ENCODE measurements around the gene APOL3.
"Not testable (repeated sequence)": the region's sequence is repeated elsewhere in the genome, so short reads cannot be mapped to it uniquely, and the experiment has no call there.

APOL3 gene

DNA sequence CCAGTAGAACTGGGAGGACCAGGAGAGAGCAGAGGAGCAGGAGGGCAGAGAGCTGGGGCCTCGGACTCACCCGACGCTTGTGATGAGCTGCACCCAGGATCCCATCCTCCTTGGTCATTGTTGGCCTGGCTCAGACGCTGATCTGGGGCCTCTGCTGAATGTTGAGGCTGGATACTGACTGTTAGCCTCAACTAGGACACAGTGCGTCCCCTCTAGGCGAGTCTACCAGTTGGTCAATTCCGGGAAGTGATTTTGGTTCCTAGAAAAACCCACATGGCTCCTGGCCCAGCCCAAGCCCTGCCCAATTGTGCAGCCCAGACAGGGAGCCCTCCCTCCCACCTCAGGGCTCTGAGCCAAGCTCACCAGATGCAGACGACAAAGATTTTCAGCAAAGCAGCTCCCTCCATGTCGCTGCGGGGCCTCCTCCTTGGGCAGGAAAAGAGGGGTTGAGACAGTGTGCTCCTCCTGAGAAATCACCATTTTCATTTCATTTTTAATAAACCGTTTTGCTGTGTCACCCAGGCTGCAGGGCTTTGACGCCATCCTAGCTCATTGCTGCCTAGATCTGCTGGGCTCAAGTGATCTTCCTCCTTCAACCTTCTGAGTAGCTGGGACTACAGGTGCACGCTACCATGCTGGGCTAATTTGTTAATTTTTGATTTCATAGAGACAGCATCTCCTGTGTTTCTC, 41.2 kb upstream of the APOL3 start, which contains the start of gene APOL4:
Gene APOL4, minus strand, starts transcription at position 180 of the 690 bp plus-strand sequence. Its CDS starts 75 bp downstream, at position 105.
- Histone ChIP-seq H3K9me3 (ENCODE audit: low read length) (no peaks in the 10 kb centered on the region), H3K27ac (ENCODE audit: low read depth, low read length) (peak within 1 kb of the TSS; percentile 34), H3K27me3 (ENCODE audit: control insufficient read depth in 1 of 2, insufficient read depth in 2 of 2, low read length in 2 of 2) (no peaks in the 10 kb centered on the region), H3K4me3 (ENCODE audit: low read depth in 1 of 2, low read length in 2 of 2) (peak within 1 kb of the TSS in 1 of 2 donors; percentile 33), H3K36me3 (ENCODE audit: insufficient read depth, low read length) (no peaks in the 10 kb centered on the region), H3K9ac (ENCODE audit: low read length) (no peak within 1 kb of the TSS), H3K4me1 (ENCODE audit: insufficient read depth, low read length) (peaks cover 25% of the 10 kb centered on the region)

- Histone ChIP-seq H3K27ac (ENCODE audit: low read depth, low read length) (peak overlapping the region; percentile 34), H3K4me3 (ENCODE audit: low read depth in 1 of 2, low read length in 2 of 2) (peak overlapping the region in 1 of 2 donors; percentile 33), H3K4me1 (ENCODE audit: insufficient read depth, low read length) (peaks cover 27% of the 10 kb centered on the region)
- H3K9me3 ChIP-seq (ENCODE audit: low read length); H3K27me3 ChIP-seq (ENCODE audit: control insufficient read depth in 1 of 2, insufficient read depth in 2 of 2, low read length in 2 of 2); H3K36me3 ChIP-seq (ENCODE audit: insufficient read depth, low read length); H3K9ac ChIP-seq (ENCODE audit: low read length): not testable (repeated sequence)
Measured at GRCh38 chr22:36201025-36201424, 40.5 kb upstream of the APOL3 start.

DNA sequence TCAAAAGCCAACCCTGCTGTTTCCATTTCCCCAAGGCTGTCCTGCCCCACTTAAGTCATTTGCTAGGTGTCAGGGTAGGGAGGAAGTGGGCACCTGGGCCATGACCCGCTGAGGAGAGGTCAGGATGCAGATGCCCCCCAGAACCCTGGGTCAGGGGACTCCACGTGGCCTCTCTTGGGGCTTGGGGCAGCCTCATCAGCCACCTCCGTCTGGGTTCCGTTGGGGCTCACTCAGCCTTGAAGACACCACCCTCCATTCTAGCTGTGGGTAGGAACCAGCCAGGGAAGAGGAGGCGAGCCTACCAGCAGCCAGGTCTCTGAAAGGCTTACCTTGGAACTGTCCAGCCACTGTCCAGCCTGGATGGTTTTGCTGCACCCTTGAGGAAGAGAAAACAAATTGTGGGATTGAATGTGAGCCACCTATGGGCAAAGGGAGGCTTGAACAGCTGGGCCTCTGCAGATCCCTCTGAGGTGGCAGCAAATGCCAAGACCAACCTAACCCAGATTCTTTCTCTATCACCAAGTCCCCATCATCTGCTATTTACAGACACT, 38.5 kb upstream of the APOL3 start:
- Histone ChIP-seq H3K9me3 (ENCODE audit: low read length) (no peaks in the 10 kb centered on the region), H3K27me3 (ENCODE audit: control insufficient read depth in 1 of 2, insufficient read depth in 2 of 2, low read length in 2 of 2) (no peaks in the 10 kb centered on the region), H3K9ac (ENCODE audit: low read length) (no peak overlapping the region), H3K27ac (ENCODE audit: low read depth, low read length) (no peak overlapping the region), H3K36me3 (ENCODE audit: insufficient read depth, low read length) (no peaks in the 10 kb centered on the region), H3K4me3 (ENCODE audit: low read depth in 1 of 2, low read length in 2 of 2) (no peak overlapping the region), H3K4me1 (ENCODE audit: insufficient read depth, low read length) (peaks cover 37% of the 10 kb centered on the region)

DNA sequence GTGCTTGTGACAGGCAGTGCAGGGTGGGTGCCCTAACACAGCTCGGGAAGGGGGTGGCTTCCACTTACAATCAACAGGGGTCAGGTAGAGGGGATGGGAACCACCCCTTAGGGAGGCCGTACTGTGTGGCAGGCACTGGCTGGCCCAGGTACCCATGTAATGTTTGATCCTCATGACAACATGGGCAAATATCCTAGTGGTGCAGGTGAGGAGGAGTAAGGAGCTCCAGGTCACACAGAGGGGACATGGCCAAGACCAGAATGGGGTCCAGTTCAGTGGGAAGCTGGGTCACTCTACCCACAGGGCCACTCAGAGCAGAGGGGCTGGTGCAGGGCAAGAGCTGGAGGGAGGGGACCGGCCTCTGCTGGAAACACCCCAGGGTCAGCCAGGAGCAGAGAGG, 38.0 kb upstream of the APOL3 start:
- Histone ChIP-seq H3K36me3 (ENCODE audit: insufficient read depth, low read length) (no peaks in the 10 kb centered on the region), H3K9ac (ENCODE audit: low read length) (no peak overlapping the region), H3K4me3 (ENCODE audit: low read depth in 1 of 2, low read length in 2 of 2) (no peak overlapping the region), H3K9me3 (ENCODE audit: low read length) (no peaks in the 10 kb centered on the region), H3K27me3 (ENCODE audit: control insufficient read depth in 1 of 2, insufficient read depth in 2 of 2, low read length in 2 of 2) (no peaks in the 10 kb centered on the region), H3K4me1 (ENCODE audit: insufficient read depth, low read length) (peaks cover 37% of the 10 kb centered on the region), H3K27ac (ENCODE audit: low read depth, low read length) (no peak overlapping the region)

DNA sequence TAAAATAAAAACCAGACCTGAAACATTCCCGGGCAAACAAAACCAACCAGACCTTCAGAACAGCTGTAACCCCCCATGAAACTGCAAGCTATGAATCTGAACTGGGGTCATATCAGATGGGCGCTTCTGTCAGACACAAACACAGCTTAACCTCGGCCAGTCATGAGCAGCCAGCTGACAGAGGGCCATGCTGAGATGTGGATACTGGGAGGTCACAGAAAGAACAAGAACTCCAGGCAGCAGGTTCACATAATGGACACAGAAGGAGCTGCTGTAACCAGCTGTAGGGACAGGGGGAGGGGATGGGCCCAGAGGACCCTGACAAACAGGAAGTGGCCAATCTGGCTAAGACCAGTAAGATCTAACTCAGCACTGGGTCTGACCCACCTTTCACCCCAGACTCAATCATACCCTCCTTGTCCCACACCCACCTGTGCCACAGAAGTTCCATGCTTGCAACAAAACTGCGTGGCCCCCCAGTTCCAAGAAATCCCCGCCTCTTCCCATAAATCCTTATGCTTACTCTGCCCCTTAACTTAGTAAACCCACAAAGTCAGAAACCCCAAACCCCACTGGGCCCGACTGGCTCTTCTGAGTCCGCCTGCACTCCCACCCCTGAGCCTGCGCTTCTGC, 37.1 kb upstream of the APOL3 start:
- Histone ChIP-seq H3K27ac (ENCODE audit: low read depth, low read length) (no peak overlapping the region), H3K4me1 (ENCODE audit: insufficient read depth, low read length) (peaks cover 37% of the 10 kb centered on the region), H3K9me3 (ENCODE audit: low read length) (no peaks in the 10 kb centered on the region), H3K4me3 (ENCODE audit: low read depth in 1 of 2, low read length in 2 of 2) (no peak overlapping the region), H3K9ac (ENCODE audit: low read length) (no peak overlapping the region), H3K27me3 (ENCODE audit: control insufficient read depth in 1 of 2, insufficient read depth in 2 of 2, low read length in 2 of 2) (no peaks in the 10 kb centered on the region), H3K36me3 (ENCODE audit: insufficient read depth, low read length) (no peaks in the 10 kb centered on the region)

DNA sequence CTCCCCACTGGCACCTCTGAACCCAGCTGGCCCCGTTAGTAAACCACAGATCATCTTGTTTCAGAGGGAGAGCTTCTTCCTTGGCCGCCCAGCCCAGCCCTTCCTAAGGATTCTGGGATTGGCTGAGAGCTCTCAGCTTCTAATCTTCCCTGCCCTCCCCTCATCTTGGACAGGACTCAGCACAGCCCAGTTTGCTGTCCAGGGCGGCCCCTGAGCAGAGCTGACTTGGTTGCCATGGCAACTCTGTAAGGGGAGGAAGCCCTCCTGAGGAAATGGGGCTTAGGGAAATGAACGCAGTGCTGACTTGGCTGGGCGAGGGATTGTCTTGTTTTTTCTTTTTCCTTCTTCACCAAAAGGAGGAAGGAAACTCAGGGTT, 36.5 kb upstream of the APOL3 start:
- Histone ChIP-seq H3K27me3 (ENCODE audit: control insufficient read depth in 1 of 2, insufficient read depth in 2 of 2, low read length in 2 of 2) (no peaks in the 10 kb centered on the region), H3K4me1 (ENCODE audit: insufficient read depth, low read length) (peaks cover 35% of the 10 kb centered on the region), H3K9ac (ENCODE audit: low read length) (no peak overlapping the region), H3K9me3 (ENCODE audit: low read length) (no peaks in the 10 kb centered on the region), H3K27ac (ENCODE audit: low read depth, low read length) (no peak overlapping the region), H3K4me3 (ENCODE audit: low read depth in 1 of 2, low read length in 2 of 2) (no peak overlapping the region), H3K36me3 (ENCODE audit: insufficient read depth, low read length) (no peaks in the 10 kb centered on the region)

DNA sequence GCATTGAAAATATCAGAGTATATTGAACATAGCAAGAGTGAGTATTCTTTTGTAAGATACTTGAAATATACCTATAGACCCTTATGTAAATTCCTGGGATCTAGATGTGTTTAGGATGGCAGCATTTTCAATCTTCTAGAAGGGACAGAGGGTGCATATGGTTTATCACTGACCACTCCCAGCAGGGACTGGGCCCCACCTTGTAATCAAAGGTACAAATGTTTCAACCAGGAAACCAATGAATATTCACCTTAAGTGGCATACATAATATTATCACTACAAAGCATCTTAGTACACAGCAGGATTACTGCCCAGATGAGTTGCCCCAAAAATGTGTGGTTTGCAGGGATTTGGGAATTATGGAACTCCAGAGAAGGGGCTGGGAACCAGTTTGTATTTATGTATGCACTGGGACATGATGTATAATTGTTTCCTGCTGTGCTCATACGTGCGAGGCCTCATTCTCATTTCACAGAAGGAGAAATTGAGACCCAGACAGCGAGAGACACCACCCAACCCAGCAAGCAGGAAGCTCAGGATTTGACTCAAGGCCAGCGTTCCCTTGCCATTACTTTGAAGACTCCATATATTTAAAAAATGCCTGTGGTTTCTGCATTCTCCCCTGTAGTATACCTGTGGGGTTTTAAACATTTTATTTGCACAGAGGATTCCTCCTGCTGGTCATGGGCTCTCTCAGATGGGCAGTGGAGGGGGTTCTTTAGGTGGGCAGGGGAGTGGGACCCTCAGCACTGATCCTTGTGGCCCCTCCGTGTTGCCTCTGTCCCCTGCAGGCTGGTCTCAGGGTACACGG, 35.9 kb upstream of the APOL3 start:
- H3K4me1 ChIP-seq (ENCODE audit: insufficient read depth, low read length): peaks cover 33% of the 10 kb centered on the region
- no peaks in the 10 kb centered on the region for H3K27me3 ChIP-seq (ENCODE audit: control insufficient read depth in 1 of 2, insufficient read depth in 2 of 2, low read length in 2 of 2)
- no peaks in the 10 kb centered on the region for H3K9me3 ChIP-seq (ENCODE audit: low read length)
- H3K9ac ChIP-seq (ENCODE audit: low read length): no peak overlapping the region
- H3K27ac ChIP-seq (ENCODE audit: low read depth, low read length): no peak overlapping the region
- no peaks in the 10 kb centered on the region for H3K36me3 ChIP-seq (ENCODE audit: insufficient read depth, low read length)
- no peak overlapping the region for H3K4me3 ChIP-seq (ENCODE audit: low read depth in 1 of 2, low read length in 2 of 2)

GRCh38 chr22:36194971-36195370, 34.4 kb upstream of the APOL3 start:
- H3K27ac ChIP-seq (ENCODE audit: low read depth, low read length): no peak overlapping the region
- no peaks in the 10 kb centered on the region for H3K9me3 ChIP-seq (ENCODE audit: low read length)
- peaks cover 35% of the 10 kb centered on the region for H3K4me1 ChIP-seq (ENCODE audit: insufficient read depth, low read length)
- no peak overlapping the region for H3K4me3 ChIP-seq (ENCODE audit: low read depth in 1 of 2, low read length in 2 of 2)
- H3K36me3 ChIP-seq (ENCODE audit: insufficient read depth, low read length): no peaks in the 10 kb centered on the region
- no peaks in the 10 kb centered on the region for H3K27me3 ChIP-seq (ENCODE audit: control insufficient read depth in 1 of 2, insufficient read depth in 2 of 2, low read length in 2 of 2)
- no peak overlapping the region for H3K9ac ChIP-seq (ENCODE audit: low read length)

GRCh38 chr22:36194385-36194784, 33.8 kb upstream of the APOL3 start:
- no peak overlapping the region for H3K27ac ChIP-seq (ENCODE audit: low read depth, low read length)

DNA sequence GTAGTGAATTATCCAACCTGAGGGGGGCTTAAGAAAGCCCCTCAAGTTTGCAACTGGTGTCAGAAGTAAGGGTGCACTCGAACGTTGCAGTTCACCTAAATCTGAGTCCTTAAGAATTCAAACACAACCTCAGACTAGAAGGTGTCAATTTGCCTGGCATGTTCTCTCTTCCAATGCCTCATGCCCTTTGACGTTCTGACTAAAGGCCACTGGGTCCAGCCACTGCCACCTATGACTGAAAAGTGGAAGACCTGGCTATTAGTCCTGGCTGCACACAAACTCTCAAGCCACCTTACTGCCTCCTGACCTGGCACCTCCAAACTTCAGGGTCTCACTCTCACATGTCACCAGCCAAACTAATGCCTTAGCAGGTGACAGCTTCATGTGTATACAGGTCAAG, 33.0 kb upstream of the APOL3 start:
- H3K9me3 ChIP-seq (ENCODE audit: low read length): no peaks in the 10 kb centered on the region
- no peak overlapping the region for H3K27ac ChIP-seq (ENCODE audit: low read depth, low read length)
- no peak overlapping the region for H3K9ac ChIP-seq (ENCODE audit: low read length)
- H3K27me3 ChIP-seq (ENCODE audit: control insufficient read depth in 1 of 2, insufficient read depth in 2 of 2, low read length in 2 of 2): no peaks in the 10 kb centered on the region
- H3K36me3 ChIP-seq (ENCODE audit: insufficient read depth, low read length): no peaks in the 10 kb centered on the region
- peaks cover 35% of the 10 kb centered on the region for H3K4me1 ChIP-seq (ENCODE audit: insufficient read depth, low read length)
- no peak overlapping the region for H3K4me3 ChIP-seq (ENCODE audit: low read depth in 1 of 2, low read length in 2 of 2)

More at GRCh38 chr22:36194385-36194784, 33.8 kb upstream of the APOL3 start:
- Histone ChIP-seq H3K9me3 (ENCODE audit: low read length) (no peaks in the 10 kb centered on the region), H3K27me3 (ENCODE audit: control insufficient read depth in 1 of 2, insufficient read depth in 2 of 2, low read length in 2 of 2) (no peaks in the 10 kb centered on the region), H3K4me3 (ENCODE audit: low read depth in 1 of 2, low read length in 2 of 2) (no peak overlapping the region), H3K4me1 (ENCODE audit: insufficient read depth, low read length) (peaks cover 35% of the 10 kb centered on the region), H3K9ac (ENCODE audit: low read length) (no peak overlapping the region), H3K36me3 (ENCODE audit: insufficient read depth, low read length) (no peaks in the 10 kb centered on the region)

GRCh38 chr22:36193171-36193570, 32.6 kb upstream of the APOL3 start:
- no peak overlapping the region for H3K27ac ChIP-seq (ENCODE audit: low read depth, low read length)
- H3K9ac ChIP-seq (ENCODE audit: low read length): no peak overlapping the region
- H3K4me1 ChIP-seq (ENCODE audit: insufficient read depth, low read length): peaks cover 35% of the 10 kb centered on the region
- no peaks in the 10 kb centered on the region for H3K36me3 ChIP-seq (ENCODE audit: insufficient read depth, low read length)
- H3K9me3 ChIP-seq (ENCODE audit: low read length): no peaks in the 10 kb centered on the region
- no peaks in the 10 kb centered on the region for H3K27me3 ChIP-seq (ENCODE audit: control insufficient read depth in 1 of 2, insufficient read depth in 2 of 2, low read length in 2 of 2)
- H3K4me3 ChIP-seq (ENCODE audit: low read depth in 1 of 2, low read length in 2 of 2): no peak overlapping the region
